Measurements from ENCODE around the gene ISG15. TPM values are rescaled to one million over a fixed set of nuclear protein-coding genes. Genes with fewer than 3 reads are reported as not detected.
A peak's percentile ranks its signal among the peaks of the same experiment; 100 is the strongest.

The ISG15 gene
- total and polyA plus RNA-seq, 9 of the 15 experiments (the other 6 are each of a cell fraction or from before 2014, with no cell fraction given): 0.40 to 58.3 (median 12.2) TPM

- BruUV-seq (replicated peaks): no TSS peak
- DNase-seq (ENCODE audit: extremely low read depth in 1 of 4, low spot score in 3 of 4) (no peak), ATAC-seq (no peak), FAIRE-seq (no peak)
- in situ Hi-C loops (cut with MboI) (no loop called here), intact Hi-C loops (cut with micrococcal nuclease) (no loop called here)
- no peaks in the 10 kb centered on the region for H4K20me1 ChIP-seq (replicated peaks; ENCODE audit: control insufficient read depth, insufficient read depth, low read length)
- peaks cover 12 to 34% of the 10 kb centered on the region in 2 experiments for H3K4me1 ChIP-seq (replicated peaks in 1 of 2; ENCODE audit: control insufficient read depth in 2 of 2, insufficient read depth in 2 of 2, low read length in 2 of 2)
- ChIA-PET POLR2A (no interaction called here), CTCF (ENCODE audit: low intra/inter-chr PET ratio) (no interaction called here)
- no peaks in the 10 kb centered on the region for H3K27me3 ChIP-seq (ENCODE audit: control insufficient read depth in 2 of 2, insufficient read depth in 2 of 2, low read length in 2 of 2)
- H3K27ac ChIP-seq (ENCODE audit: extremely low read depth, low read depth, low read length): no peak overlapping the region
- H3K79me2 ChIP-seq (ENCODE audit: control insufficient read depth, insufficient read depth, low read length): no peaks in the 10 kb centered on the region
- no peak overlapping the region for H3K4me3 ChIP-seq
- no peak overlapping the region for H3K9ac ChIP-seq (ENCODE audit: insufficient read depth in 1 of 2, low read depth in 2 of 2, low read length in 2 of 2)
- no peaks in the 10 kb centered on the region for H3K9me1 ChIP-seq (ENCODE audit: control insufficient read depth, insufficient read depth, low read length)
- no peak overlapping the region for H3K4me2 ChIP-seq (ENCODE audit: insufficient read depth, low read length)
- no peaks in the 10 kb centered on the region for H3K36me3 ChIP-seq (ENCODE audit: control insufficient read depth, insufficient read depth, low read length)
- 65% methylated on average over 14 of the region's 14 CpGs for WGBS (ENCODE audit: insufficient coverage, low coverage, missing lambda C conversion rate)
- H3K9me3 ChIP-seq (replicated peaks; ENCODE audit: control insufficient read depth, insufficient read depth, low read depth, low read length): no peaks in the 10 kb centered on the region; the same call in none of the 2 replicates
- no peak overlapping the region for H2AFZ ChIP-seq (ENCODE audit: low read depth, low read length)
- TF ChIP-seq ADNP (tag; IDR thresholded peaks at IDR 0.05) (peak; percentile 57; the same call in 1 of the 2 replicates), TOE1 (IDR thresholded peaks at IDR 0.05; ENCODE audit: borderline replicate concordance) (no peak), TOE1 (CRISPR knock-in tag; IDR thresholded peaks at IDR 0.05; ENCODE audit: borderline replicate concordance, low read depth) (no peak), MAFG (tag; conservative IDR thresholded peaks at IDR 0.05) (no peak), NFATC3 (IDR thresholded peaks at IDR 0.05) (no peak), GTF2E2 (tag; IDR thresholded peaks at IDR 0.05) (no peak), PPARD (CRISPR knock-in tag; IDR thresholded peaks at IDR 0.05) (no peak), ZBTB17 (CRISPR knock-in tag; IDR thresholded peaks at IDR 0.05) (no peak)
- TF ChIP-seq, protein P1, sequence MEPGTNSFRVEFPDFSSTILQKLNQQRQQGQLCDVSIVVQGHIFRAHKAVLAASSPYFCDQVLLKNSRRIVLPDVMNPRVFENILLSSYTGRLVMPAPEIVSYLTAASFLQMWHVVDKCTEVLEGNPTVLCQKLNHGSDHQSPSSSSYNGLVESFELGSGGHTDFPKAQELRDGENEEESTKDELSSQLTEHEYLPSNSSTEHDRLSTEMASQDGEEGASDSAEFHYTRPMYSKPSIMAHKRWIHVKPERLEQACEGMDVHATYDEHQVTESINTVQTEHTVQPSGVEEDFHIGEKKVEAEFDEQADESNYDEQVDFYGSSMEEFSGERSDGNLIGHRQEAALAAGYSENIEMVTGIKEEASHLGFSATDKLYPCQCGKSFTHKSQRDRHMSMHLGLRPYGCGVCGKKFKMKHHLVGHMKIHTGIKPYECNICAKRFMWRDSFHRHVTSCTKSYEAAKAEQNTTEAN (CRISPR knock-in tag; IDR thresholded peaks at IDR 0.05): no peak
- TF ChIP-seq, protein P2, sequence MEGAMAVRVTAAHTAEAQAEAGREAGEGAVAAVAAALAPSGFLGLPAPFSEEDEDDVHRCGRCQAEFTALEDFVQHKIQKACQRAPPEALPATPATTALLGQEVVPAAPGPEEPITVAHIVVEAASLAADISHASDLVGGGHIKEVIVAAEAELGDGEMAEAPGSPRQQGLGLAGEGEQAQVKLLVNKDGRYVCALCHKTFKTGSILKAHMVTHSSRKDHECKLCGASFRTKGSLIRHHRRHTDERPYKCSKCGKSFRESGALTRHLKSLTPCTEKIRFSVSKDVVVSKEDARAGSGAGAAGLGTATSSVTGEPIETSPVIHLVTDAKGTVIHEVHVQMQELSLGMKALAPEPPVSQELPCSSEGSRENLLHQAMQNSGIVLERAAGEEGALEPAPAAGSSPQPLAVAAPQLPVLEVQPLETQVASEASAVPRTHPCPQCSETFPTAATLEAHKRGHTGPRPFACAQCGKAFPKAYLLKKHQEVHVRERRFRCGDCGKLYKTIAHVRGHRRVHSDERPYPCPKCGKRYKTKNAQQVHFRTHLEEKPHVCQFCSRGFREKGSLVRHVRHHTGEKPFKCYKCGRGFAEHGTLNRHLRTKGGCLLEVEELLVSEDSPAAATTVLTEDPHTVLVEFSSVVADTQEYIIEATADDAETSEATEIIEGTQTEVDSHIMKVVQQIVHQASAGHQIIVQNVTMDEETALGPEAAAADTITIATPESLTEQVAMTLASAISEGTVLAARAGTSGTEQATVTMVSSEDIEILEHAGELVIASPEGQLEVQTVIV (CRISPR knock-in tag; IDR thresholded peaks at IDR 0.05; ENCODE audit: borderline replicate concordance): no peak
- TF ChIP-seq, protein P3, sequence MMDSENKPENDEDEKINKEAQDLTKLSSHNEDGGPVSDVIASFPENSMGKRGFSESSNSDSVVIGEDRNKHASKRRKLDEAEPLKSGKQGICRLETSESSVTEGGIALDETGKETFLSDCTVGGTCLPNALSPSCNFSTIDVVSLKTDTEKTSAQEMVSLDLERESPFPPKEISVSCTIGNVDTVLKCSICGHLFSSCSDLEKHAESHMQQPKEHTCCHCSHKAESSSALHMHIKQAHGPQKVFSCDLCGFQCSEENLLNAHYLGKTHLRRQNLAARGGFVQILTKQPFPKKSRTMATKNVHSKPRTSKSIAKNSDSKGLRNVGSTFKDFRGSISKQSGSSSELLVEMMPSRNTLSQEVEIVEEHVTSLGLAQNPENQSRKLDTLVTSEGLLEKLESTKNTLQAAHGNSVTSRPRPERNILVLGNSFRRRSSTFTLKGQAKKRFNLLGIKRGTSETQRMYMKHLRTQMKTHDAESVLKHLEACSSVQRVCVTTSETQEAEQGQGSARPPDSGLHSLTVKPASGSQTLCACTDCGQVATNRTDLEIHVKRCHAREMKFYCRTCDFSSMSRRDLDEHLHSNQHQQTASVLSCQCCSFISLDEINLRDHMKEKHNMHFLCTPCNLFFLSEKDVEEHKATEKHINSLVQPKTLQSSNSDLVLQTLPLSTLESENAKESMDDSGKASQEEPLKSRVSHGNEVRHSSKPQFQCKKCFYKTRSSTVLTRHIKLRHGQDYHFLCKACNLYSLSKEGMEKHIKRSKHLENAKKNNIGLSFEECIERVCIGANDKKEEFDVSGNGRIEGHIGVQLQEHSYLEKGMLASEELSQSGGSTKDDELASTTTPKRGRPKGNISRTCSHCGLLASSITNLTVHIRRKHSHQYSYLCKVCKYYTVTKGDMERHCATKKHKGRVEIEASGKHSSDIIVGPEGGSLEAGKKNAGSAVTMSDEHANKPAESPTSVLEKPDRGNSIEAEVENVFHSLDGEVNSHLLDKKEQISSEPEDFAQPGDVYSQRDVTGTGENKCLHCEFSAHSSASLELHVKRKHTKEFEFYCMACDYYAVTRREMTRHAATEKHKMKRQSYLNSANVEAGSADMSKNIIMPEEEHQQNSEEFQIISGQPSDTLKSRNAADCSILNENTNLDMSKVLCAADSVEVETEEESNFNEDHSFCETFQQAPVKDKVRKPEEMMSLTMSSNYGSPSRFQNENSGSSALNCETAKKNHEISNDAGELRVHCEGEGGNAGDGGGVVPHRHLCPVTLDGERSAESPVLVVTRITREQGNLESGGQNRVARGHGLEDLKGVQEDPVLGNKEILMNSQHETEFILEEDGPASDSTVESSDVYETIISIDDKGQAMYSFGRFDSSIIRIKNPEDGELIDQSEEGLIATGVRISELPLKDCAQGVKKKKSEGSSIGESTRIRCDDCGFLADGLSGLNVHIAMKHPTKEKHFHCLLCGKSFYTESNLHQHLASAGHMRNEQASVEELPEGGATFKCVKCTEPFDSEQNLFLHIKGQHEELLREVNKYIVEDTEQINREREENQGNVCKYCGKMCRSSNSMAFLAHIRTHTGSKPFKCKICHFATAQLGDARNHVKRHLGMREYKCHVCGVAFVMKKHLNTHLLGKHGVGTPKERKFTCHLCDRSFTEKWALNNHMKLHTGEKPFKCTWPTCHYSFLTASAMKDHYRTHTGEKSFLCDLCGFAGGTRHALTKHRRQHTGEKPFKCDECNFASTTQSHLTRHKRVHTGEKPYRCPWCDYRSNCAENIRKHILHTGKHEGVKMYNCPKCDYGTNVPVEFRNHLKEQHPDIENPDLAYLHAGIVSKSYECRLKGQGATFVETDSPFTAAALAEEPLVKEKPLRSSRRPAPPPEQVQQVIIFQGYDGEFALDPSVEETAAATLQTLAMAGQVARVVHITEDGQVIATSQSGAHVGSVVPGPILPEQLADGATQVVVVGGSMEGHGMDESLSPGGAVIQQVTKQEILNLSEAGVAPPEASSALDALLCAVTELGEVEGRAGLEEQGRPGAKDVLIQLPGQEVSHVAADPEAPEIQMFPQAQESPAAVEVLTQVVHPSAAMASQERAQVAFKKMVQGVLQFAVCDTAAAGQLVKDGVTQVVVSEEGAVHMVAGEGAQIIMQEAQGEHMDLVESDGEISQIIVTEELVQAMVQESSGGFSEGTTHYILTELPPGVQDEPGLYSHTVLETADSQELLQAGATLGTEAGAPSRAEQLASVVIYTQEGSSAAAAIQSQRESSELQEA (IDR thresholded peaks at IDR 0.05; ENCODE audit: low read depth): no peak
Observed at GRCh38 chr1:1011396-1011949, 1.8 kb upstream of the ISG15 start.
